Neural progenitor cell (in vitro differentiated cells): ENCODE data around the gene WWOX. TPM values are rescaled to one million over a fixed set of nuclear protein-coding genes. Genes with fewer than 3 reads are reported as not detected.
"Not testable (repeated sequence)": the region's sequence is repeated elsewhere in the genome, so short reads cannot be mapped to it uniquely, and the experiment has no call there.

Experiments
- DNase-seq: peaks from one replicate; pipeline ENCODE4 v3.0.0-alpha.2; 2016; ENCODE audit warnings: low spot score
- H2AFZ ChIP-seq: fragments of 200-600 bp; sonication (generic); replicated peaks from 2 replicates; pipeline ENCODE4 v1.6.1; 2016; ENCODE audit warnings: antibody characterized with exemption
- H3F3A ChIP-seq: fragments of 200-600 bp; sonication (generic); 2 replicates; pipeline ENCODE4 v1.6.1; 2016; ENCODE audit warnings: antibody characterized with exemption, low read depth
- H3K27ac ChIP-seq: fragments of 200-600 bp; sonication (generic); 2 replicates; pipeline ENCODE4 v1.5.1; 2016; ENCODE audit warnings: mild to moderate bottlenecking
- H3K27me3 ChIP-seq: fragments of 200-600 bp; sonication (generic); 2 replicates; pipeline ENCODE4 v1.6.1; 2016; ENCODE audit warnings: mild to moderate bottlenecking, moderate library complexity
- H3K36me3 ChIP-seq: fragments of 200-600 bp; sonication (generic); 2 replicates; pipeline ENCODE4 v1.5.1; 2016
- H3K4me1 ChIP-seq: fragments of 200-600 bp; sonication (generic); 2 replicates; pipeline ENCODE4 v1.6.1; 2016; ENCODE audit warnings: mixed run types
- H3K4me2 ChIP-seq: fragments of 200-600 bp; sonication (generic); 2 replicates; pipeline ENCODE4 v1.6.1; 2016
- H3K4me3 ChIP-seq: fragments of 200-600 bp; sonication (generic); 2 replicates; pipeline ENCODE4 v1.5.1; 2016
- H3K79me2 ChIP-seq: fragments of 200-600 bp; sonication (generic); 2 replicates; pipeline ENCODE4 v1.6.1; 2016; ENCODE audit warnings: low read depth
- H3K9ac ChIP-seq: fragments of 200-600 bp; sonication (generic); 2 replicates; pipeline ENCODE4 v1.6.1; 2016
- H3K9me3 ChIP-seq: fragments of 200-600 bp; sonication (generic); 2 replicates; pipeline ENCODE4 v1.5.1; 2016; ENCODE audit warnings: low read depth
- H4K20me1 ChIP-seq: fragments of 200-600 bp; sonication (generic); 2 replicates; pipeline ENCODE4 v1.6.1; 2016; ENCODE audit warnings: low read depth
- H3K27ac Mint-ChIP-seq: 3 replicates; pipeline ENCODE4 v1.8.0; 2021; ENCODE audit warnings: mixed read lengths
- H3K27me3 Mint-ChIP-seq: 2 replicates; pipeline ENCODE4 v1.8.0; 2022; ENCODE audit warnings: low read depth, mild to moderate bottlenecking, inconsistent platforms, moderate library complexity, mixed read lengths; ENCODE audit not compliant: insufficient read depth
- H3K36me3 Mint-ChIP-seq: 3 replicates; pipeline ENCODE4 v1.8.0; 2021; ENCODE audit warnings: mixed read lengths
- H3K4me1 Mint-ChIP-seq: 3 replicates; pipeline ENCODE4 v1.8.0; 2021; ENCODE audit warnings: mixed read lengths
- H3K4me3 Mint-ChIP-seq: 3 replicates; pipeline ENCODE4 v1.8.0; 2021; ENCODE audit warnings: mild to moderate bottlenecking, moderate library complexity, mixed read lengths
- H3K9me3 Mint-ChIP-seq: 3 replicates; pipeline ENCODE4 v1.8.0; 2020; ENCODE audit warnings: mixed read lengths
- CTCF ChIP-seq: fragments of 200-600 bp; sonication (generic); IDR thresholded peaks from 2 replicates; pipeline ENCODE4 v1.5.1; 2017; ENCODE audit warnings: antibody characterized with exemption, mild to moderate bottlenecking
- EZH2 ChIP-seq: fragments of 200-600 bp; sonication (generic); IDR thresholded peaks from 2 replicates; pipeline ENCODE4 v1.6.1; 2017; ENCODE audit warnings: antibody characterized with exemption, mild to moderate bottlenecking, moderate library complexity
- EZH2phosphoT487 ChIP-seq: fragments of 200-600 bp; sonication (generic); IDR thresholded peaks from 2 replicates; pipeline ENCODE4 v1.6.1; 2017; ENCODE audit warnings: antibody characterized with exemption
- total RNA-seq: library from RNA; depleted of rRNA; stranded (reverse); fragments of >200 nt; gene quantifications from 2 replicates; pipeline ENCODE4 v1.2.3, GENCODE V29; 2015; ENCODE audit warnings: low replicate concordance

Gene WWOX
- total RNA-seq, 1 donor from 2014 or later: 63.7 TPM

- Histone ChIP-seq H4K20me1 (no peaks in the 10 kb centered on the region), H3K4me1 (no peaks in the 10 kb centered on the region), H3K9ac (no peak overlapping the region), H3K4me3 (no peak overlapping the region), H3K4me2 (no peak overlapping the region), H3K79me2 (no peaks in the 10 kb centered on the region), H3F3A (no peaks in the 10 kb centered on the region), H3K36me3 (no peaks in the 10 kb centered on the region), H3K27me3 (no peaks in the 10 kb centered on the region), H2AFZ (no peak overlapping the region), H3K27ac (no peak overlapping the region), H3K9me3 (no peaks in the 10 kb centered on the region)
- H3K4me3 Mint-ChIP-seq: no peak overlapping the region
- H3K27me3 Mint-ChIP-seq: peaks cover 8% of the 10 kb centered on the region
- TF ChIP-seq EZH2phosphoT487: no peak
- no peak for TF ChIP-seq EZH2
- no peak for TF ChIP-seq CTCF
- peaks cover 4% of the 10 kb centered on the region for H3K9me3 Mint-ChIP-seq
- H3K27ac Mint-ChIP-seq: no peak overlapping the region
- H3K36me3 Mint-ChIP-seq: no peaks in the 10 kb centered on the region
- DNase-seq: no peak
- no peaks in the 10 kb centered on the region for H3K4me1 Mint-ChIP-seq
Measured at GRCh38 chr16:79229361-79229760, 1129.9 kb downstream of the WWOX start.

DNA sequence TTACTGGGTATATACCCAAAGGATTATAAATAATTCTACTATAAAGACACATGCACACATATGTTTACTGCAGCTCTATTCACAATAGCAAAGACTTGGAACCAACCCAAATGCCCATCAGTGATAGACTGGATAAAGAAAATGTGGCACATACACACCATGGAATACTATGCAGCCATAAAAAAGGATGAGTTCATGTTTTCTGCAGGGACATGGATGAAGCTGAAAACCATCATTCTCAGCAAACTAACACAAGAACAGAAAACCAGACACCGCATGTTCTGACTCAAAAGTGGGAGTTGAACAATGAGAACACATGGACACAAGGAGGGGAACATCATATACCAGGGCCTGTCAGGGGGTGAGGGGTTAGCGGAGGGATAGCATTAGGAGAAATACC is 1146.2 kb downstream of the WWOX start:
- not testable (repeated sequence) for H4K20me1 ChIP-seq, H3K36me3 Mint-ChIP-seq, H3K27ac ChIP-seq, H3K9me3 ChIP-seq, H3K4me2 ChIP-seq, H3K36me3 ChIP-seq, H3K4me3 ChIP-seq, H3K79me2 ChIP-seq, H3K4me3 Mint-ChIP-seq, H3K27ac Mint-ChIP-seq, H3K27me3 Mint-ChIP-seq, DNase-seq, H3K27me3 ChIP-seq, H3K9ac ChIP-seq, H3F3A ChIP-seq, H3K4me1 Mint-ChIP-seq, H2AFZ ChIP-seq
- peaks cover 36% of the 10 kb centered on the region for H3K9me3 Mint-ChIP-seq
- H3K4me1 ChIP-seq: peaks cover 22% of the 10 kb centered on the region

- H3K4me3 ChIP-seq: no peak overlapping the region
- H3K4me3 Mint-ChIP-seq: no peak overlapping the region
- no peaks in the 10 kb centered on the region for H3K27me3 Mint-ChIP-seq
- DNase-seq: peak; percentile 37
- peaks cover 4% of the 10 kb centered on the region for H3F3A ChIP-seq
- no peak overlapping the region for H3K27ac ChIP-seq
- no peaks in the 10 kb centered on the region for H3K36me3 ChIP-seq
- peaks cover 10% of the 10 kb centered on the region for H3K4me1 Mint-ChIP-seq
- no peak overlapping the region for H3K27ac Mint-ChIP-seq
- H2AFZ ChIP-seq: peak overlapping the region; percentile 82
- H3K9ac ChIP-seq: no peak overlapping the region
- no peaks in the 10 kb centered on the region for H3K27me3 ChIP-seq
- no peaks in the 10 kb centered on the region for H3K9me3 ChIP-seq
- H3K4me1 ChIP-seq: peaks cover 22% of the 10 kb centered on the region
- peak overlapping the region; percentile 11 for H3K4me2 ChIP-seq
- no peaks in the 10 kb centered on the region for H3K79me2 ChIP-seq
- TF ChIP-seq CTCF: no peak
- no peak for TF ChIP-seq EZH2
- no peak for TF ChIP-seq EZH2phosphoT487
- H3K9me3 Mint-ChIP-seq: peaks cover 21% of the 10 kb centered on the region
- no peaks in the 10 kb centered on the region for H3K36me3 Mint-ChIP-seq
- no peaks in the 10 kb centered on the region for H4K20me1 ChIP-seq
Measured at GRCh38 chr16:79247386-79247785, 1147.9 kb downstream of the WWOX start.

- Mint-ChIP-seq H3K4me3 (no peak overlapping the region), H3K9me3 (peaks cover 16% of the 10 kb centered on the region), H3K27ac (no peak overlapping the region), H3K4me1 (peaks cover 10% of the 10 kb centered on the region), H3K36me3 (no peaks in the 10 kb centered on the region), H3K27me3 (no peaks in the 10 kb centered on the region)
- TF ChIP-seq EZH2 (no peak), CTCF (no peak), EZH2phosphoT487 (no peak)
- Histone ChIP-seq H2AFZ (no peak overlapping the region), H3K9me3 (no peaks in the 10 kb centered on the region), H3K36me3 (no peaks in the 10 kb centered on the region), H4K20me1 (no peaks in the 10 kb centered on the region), H3K9ac (no peak overlapping the region), H3F3A (peaks cover 4% of the 10 kb centered on the region), H3K4me3 (no peak overlapping the region), H3K27ac (no peak overlapping the region), H3K27me3 (no peaks in the 10 kb centered on the region), H3K79me2 (no peaks in the 10 kb centered on the region), H3K4me2 (no peak overlapping the region), H3K4me1 (peaks cover 22% of the 10 kb centered on the region)
- no peak for DNase-seq
Measured at GRCh38 chr16:79248351-79248750, 1148.9 kb downstream of the WWOX start.
